Measurements from ENCODE around the gene RPGR.

The RPGR gene

GRCh38 chrX:38240541-38240940, 86.8 kb downstream of the RPGR start:
- no peaks in the 10 kb centered on the region for H3K9me3 ChIP-seq (ENCODE audit: low read length)
- no peak overlapping the region for H3K9ac ChIP-seq (ENCODE audit: low read length)
- H2AFZ ChIP-seq (ENCODE audit: low read length), result no peak overlapping the region
- H3K4me1 ChIP-seq (ENCODE audit: insufficient read depth, low read length, severe bottlenecking), result no peaks in the 10 kb centered on the region
- no peak overlapping the region for H3K4me3 ChIP-seq (ENCODE audit: low read depth, low read length, poor library complexity, severe bottlenecking)
- no peaks in the 10 kb centered on the region for H3K9me2 ChIP-seq (ENCODE audit: low read depth, low read length)
- no peak for TF ChIP-seq EZH2 (IDR thresholded peaks at IDR 0.05; ENCODE audit: borderline replicate concordance, low read length)
- TF ChIP-seq CTCF (IDR thresholded peaks at IDR 0.05; ENCODE audit: low read length), result no peak
- no peak overlapping the region for H3K27ac ChIP-seq (ENCODE audit: low read depth, low read length, poor library complexity, severe bottlenecking)
- no peaks in the 10 kb centered on the region for H4K20me1 ChIP-seq (ENCODE audit: insufficient read depth, low read length)
- no peaks in the 10 kb centered on the region for H3K27me3 ChIP-seq (ENCODE audit: insufficient read depth, low read length)
- H3K36me3 ChIP-seq (ENCODE audit: insufficient read depth, low read length), result no peaks in the 10 kb centered on the region
- no peak overlapping the region for H3K4me2 ChIP-seq (ENCODE audit: low read length)
- H3K79me2 ChIP-seq (ENCODE audit: insufficient read depth, low read length), result no peaks in the 10 kb centered on the region
- H3F3A ChIP-seq (ENCODE audit: insufficient read depth, low read length), result no peaks in the 10 kb centered on the region

- no peaks in the 10 kb centered on the region for H3K36me3 ChIP-seq (ENCODE audit: insufficient read depth, low read length)
- no peaks in the 10 kb centered on the region for H3K9me3 ChIP-seq (ENCODE audit: low read length)
Measured at GRCh38 chrX:38236901-38237615, 90.3 kb downstream of the RPGR start.

GRCh38 chrX:38233891-38234667, 93.2 kb downstream of the RPGR start:
- Histone ChIP-seq H3F3A (ENCODE audit: insufficient read depth, low read length) (no peaks in the 10 kb centered on the region), H3K4me1 (ENCODE audit: insufficient read depth, low read length, severe bottlenecking) (no peaks in the 10 kb centered on the region), H4K20me1 (ENCODE audit: insufficient read depth, low read length) (no peaks in the 10 kb centered on the region), H3K36me3 (ENCODE audit: insufficient read depth, low read length) (no peaks in the 10 kb centered on the region), H2AFZ (ENCODE audit: low read length) (no peak overlapping the region), H3K27me3 (ENCODE audit: insufficient read depth, low read length) (no peaks in the 10 kb centered on the region), H3K27ac (ENCODE audit: low read depth, low read length, poor library complexity, severe bottlenecking) (no peak overlapping the region), H3K4me3 (ENCODE audit: low read depth, low read length, poor library complexity, severe bottlenecking) (no peak overlapping the region), H3K79me2 (ENCODE audit: insufficient read depth, low read length) (no peaks in the 10 kb centered on the region), H3K9me3 (ENCODE audit: low read length) (no peaks in the 10 kb centered on the region), H3K9me2 (ENCODE audit: low read depth, low read length) (no peaks in the 10 kb centered on the region), H3K4me2 (ENCODE audit: low read length) (no peak overlapping the region), H3K9ac (ENCODE audit: low read length) (no peak overlapping the region)
- no peak for TF ChIP-seq CTCF (IDR thresholded peaks at IDR 0.05; ENCODE audit: low read length)
- no peak for TF ChIP-seq EZH2 (IDR thresholded peaks at IDR 0.05; ENCODE audit: borderline replicate concordance, low read length)

More at GRCh38 chrX:38236901-38237615, 90.3 kb downstream of the RPGR start:
- H3F3A ChIP-seq (ENCODE audit: insufficient read depth, low read length), result no peaks in the 10 kb centered on the region
- H3K79me2 ChIP-seq (ENCODE audit: insufficient read depth, low read length), result no peaks in the 10 kb centered on the region
- H3K4me1 ChIP-seq (ENCODE audit: insufficient read depth, low read length, severe bottlenecking), result no peaks in the 10 kb centered on the region
- TF ChIP-seq CTCF (IDR thresholded peaks at IDR 0.05; ENCODE audit: low read length) (no peak), EZH2 (IDR thresholded peaks at IDR 0.05; ENCODE audit: borderline replicate concordance, low read length) (no peak)
- H3K4me3 ChIP-seq (ENCODE audit: low read depth, low read length, poor library complexity, severe bottlenecking), result no peak overlapping the region
- H4K20me1 ChIP-seq (ENCODE audit: insufficient read depth, low read length), result no peaks in the 10 kb centered on the region
- no peaks in the 10 kb centered on the region for H3K27me3 ChIP-seq (ENCODE audit: insufficient read depth, low read length)
- H3K4me2 ChIP-seq (ENCODE audit: low read length), result no peak overlapping the region
- H3K9me2 ChIP-seq (ENCODE audit: low read depth, low read length), result no peaks in the 10 kb centered on the region
- H2AFZ ChIP-seq (ENCODE audit: low read length), result no peak overlapping the region
- no peak overlapping the region for H3K27ac ChIP-seq (ENCODE audit: low read depth, low read length, poor library complexity, severe bottlenecking)
- no peak overlapping the region for H3K9ac ChIP-seq (ENCODE audit: low read length)

Measured in OCI-LY1 (cell line).